GM12891 (cell line): ENCODE data around the gene ZNF343.

Experiments used
- POLR2A ChIP-seq: IDR thresholded peaks from 2 replicates; pipeline ENCODE4 v1.6.1; 2011; ENCODE audit warnings: low read depth, low read length, control low read depth
- POLR2AphosphoS5 ChIP-seq: IDR thresholded peaks from 2 replicates; pipeline ENCODE4 v1.6.1; 2011; ENCODE audit warnings: low read depth, low read length, control low read depth
- SPI1 ChIP-seq: IDR thresholded peaks from 2 replicates; pipeline ENCODE4 v1.6.1; 2011; ENCODE audit warnings: low read depth, low read length, control low read depth
- TAF1 ChIP-seq: IDR thresholded peaks from 2 replicates; pipeline ENCODE4 v1.6.1; 2011; ENCODE audit warnings: low read depth, low read length, control low read depth

- TF ChIP-seq POLR2AphosphoS5 = no peak
- TF ChIP-seq TAF1 = no peak
- TF ChIP-seq POLR2A = no peak
- TF ChIP-seq SPI1 = no peak
Measured at GRCh38 chr20:2507875-2508630, 662 bp downstream of the ZNF343 start.
